Lower leg skin (tissue), 3 donors: ENCODE data around the gene MDGA2.

Source experiments
- CTCF ChIP-seq, 3 donors: fragments of 450-650 bp; IDR thresholded peaks; one replicate each; pipeline ENCODE4 v1.5.1; 2016; ENCODE audit warnings: antibody characterized with exemption in 3 of 3, mild to moderate bottlenecking in 3 of 3, moderate library complexity in 2 of 3
- POLR2A ChIP-seq, 2 donors: fragments of 450-650 bp; IDR thresholded peaks; one replicate each; pipeline ENCODE4 v1.6.1; 2016 to 2017; ENCODE audit warnings: antibody characterized with exemption in 2 of 2, mild to moderate bottlenecking in 1 of 2, moderate library complexity in 1 of 2

GRCh38 chr14:47149326-47149725 is 526.1 kb downstream of the MDGA2 start:
- TF ChIP-seq CTCF (IDR thresholded peaks at IDR 0.05), result no peak
- no peak for TF ChIP-seq POLR2A (IDR thresholded peaks at IDR 0.05)
